WTC11 (cell line): ENCODE data around the gene PAFAH1B2.

ENCODE experiments used
- NFATC4 ChIP-seq: fragments of 250-450 bp; sonication (Bioruptor Pico); IDR thresholded peaks from 2 replicates; pipeline ENCODE4 v1.9.0; 2021; ENCODE audit warnings: mild to moderate bottlenecking
- NFE2L1 ChIP-seq: sonication (generic); formaldehyde crosslinking; IDR thresholded peaks from 2 replicates; pipeline ENCODE4 v1.8.1; 2023; ENCODE audit warnings: missing genetic modification reagents
- SP1 ChIP-seq: sonication (generic); formaldehyde crosslinking; conservative IDR thresholded peaks from 2 replicates; pipeline ENCODE4 v1.8.1; 2022; ENCODE audit warnings: missing genetic modification reagents
- STAT6 ChIP-seq: sonication (generic); formaldehyde crosslinking; conservative IDR thresholded peaks from 2 replicates; pipeline ENCODE4 v1.8.1; 2023; ENCODE audit warnings: mild to moderate bottlenecking, low read depth, missing genetic modification reagents, moderate library complexity
- ZBTB21 ChIP-seq: sonication (generic); formaldehyde crosslinking; IDR thresholded peaks from 2 replicates; pipeline ENCODE4 v1.8.1; 2023; ENCODE audit warnings: mild to moderate bottlenecking, missing genetic modification reagents, borderline replicate concordance
- ZNF232 ChIP-seq: sonication (generic); formaldehyde crosslinking; IDR thresholded peaks from 2 replicates; pipeline ENCODE4 v1.8.0; 2022; ENCODE audit warnings: mild to moderate bottlenecking, missing genetic modification reagents
- TF ChIP-seq, protein P1 (sequence below): fragments of 200-600 bp; IDR thresholded peaks from 2 replicates; pipeline ENCODE4 v1.8.0; 2022; ENCODE audit warnings: antibody characterized with exemption

DNA sequence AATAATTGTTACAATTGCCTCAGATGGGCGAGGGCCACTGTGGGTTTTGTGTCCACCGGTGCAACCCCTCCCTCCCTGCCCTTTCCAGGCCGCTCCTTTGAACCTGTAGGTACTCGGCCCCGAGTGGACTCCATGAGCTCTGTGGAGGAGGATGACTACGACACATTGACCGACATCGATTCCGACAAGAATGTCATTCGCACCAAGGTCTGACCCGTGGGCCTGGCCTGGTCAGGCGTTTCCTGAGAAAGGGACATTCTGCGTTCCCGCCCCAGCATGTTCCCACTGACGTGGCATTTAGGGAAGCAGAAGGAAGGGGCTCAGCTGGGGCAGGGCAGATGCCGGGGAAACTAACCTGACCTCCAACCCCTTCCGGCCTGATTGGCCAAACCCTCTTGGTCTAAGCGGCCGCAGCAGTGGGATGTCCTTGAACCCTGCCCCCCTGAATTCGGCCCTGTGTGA, 44.6 kb downstream of the PAFAH1B2 start:
- TF ChIP-seq, protein P1, sequence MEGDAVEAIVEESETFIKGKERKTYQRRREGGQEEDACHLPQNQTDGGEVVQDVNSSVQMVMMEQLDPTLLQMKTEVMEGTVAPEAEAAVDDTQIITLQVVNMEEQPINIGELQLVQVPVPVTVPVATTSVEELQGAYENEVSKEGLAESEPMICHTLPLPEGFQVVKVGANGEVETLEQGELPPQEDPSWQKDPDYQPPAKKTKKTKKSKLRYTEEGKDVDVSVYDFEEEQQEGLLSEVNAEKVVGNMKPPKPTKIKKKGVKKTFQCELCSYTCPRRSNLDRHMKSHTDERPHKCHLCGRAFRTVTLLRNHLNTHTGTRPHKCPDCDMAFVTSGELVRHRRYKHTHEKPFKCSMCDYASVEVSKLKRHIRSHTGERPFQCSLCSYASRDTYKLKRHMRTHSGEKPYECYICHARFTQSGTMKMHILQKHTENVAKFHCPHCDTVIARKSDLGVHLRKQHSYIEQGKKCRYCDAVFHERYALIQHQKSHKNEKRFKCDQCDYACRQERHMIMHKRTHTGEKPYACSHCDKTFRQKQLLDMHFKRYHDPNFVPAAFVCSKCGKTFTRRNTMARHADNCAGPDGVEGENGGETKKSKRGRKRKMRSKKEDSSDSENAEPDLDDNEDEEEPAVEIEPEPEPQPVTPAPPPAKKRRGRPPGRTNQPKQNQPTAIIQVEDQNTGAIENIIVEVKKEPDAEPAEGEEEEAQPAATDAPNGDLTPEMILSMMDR, result no peak
- TF ChIP-seq NFE2L1, result no peak
- TF ChIP-seq STAT6, result no peak
- TF ChIP-seq NFATC4 (CRISPR knock-in tag), result no peak
- no peak for TF ChIP-seq ZBTB21
- TF ChIP-seq SP1 (CRISPR knock-in tag), result no peak
- no peak for TF ChIP-seq ZNF232
